Loucy (cell line): ENCODE measurements around the gene CH25H.

Source experiments
- H2AFZ ChIP-seq: fragments of 200-600 bp; sonication (generic); 2 replicates; pipeline ENCODE4 v1.6.0; 2016; ENCODE audit warnings: antibody characterized with exemption, mild to moderate bottlenecking, low read length, moderate library complexity
- H3F3A ChIP-seq: fragments of 200-600 bp; 2 replicates; pipeline ENCODE4 v1.6.0; 2016; ENCODE audit warnings: antibody characterized with exemption, low read depth, mild to moderate bottlenecking
- H3K27me3 ChIP-seq: fragments of 200-600 bp; sonication (generic); 2 replicates; pipeline ENCODE4 v1.6.1; 2014; ENCODE audit warnings: low read length, mild to moderate bottlenecking; ENCODE audit not compliant: insufficient read depth, poor library complexity, severe bottlenecking
- H3K36me3 ChIP-seq: fragments of 200-600 bp; sonication (generic); 2 replicates; pipeline ENCODE4 v1.6.1; 2016; ENCODE audit warnings: low read length; ENCODE audit not compliant: insufficient read depth
- H3K4me1 ChIP-seq: fragments of 200-600 bp; sonication (generic); 2 replicates; pipeline ENCODE4 v1.5.1; 2014; ENCODE audit warnings: low read length, mild to moderate bottlenecking; ENCODE audit not compliant: insufficient read depth, poor library complexity, severe bottlenecking
- H3K4me2 ChIP-seq: fragments of 200-600 bp; sonication (generic); 2 replicates; pipeline ENCODE4 v1.6.0; 2014; ENCODE audit warnings: antibody characterized with exemption, low read length, low read depth, mild to moderate bottlenecking; ENCODE audit not compliant: poor library complexity, severe bottlenecking
- H3K4me3 ChIP-seq: fragments of 200-600 bp; sonication (generic); 2 replicates; pipeline ENCODE4 v1.5.1; 2014; ENCODE audit warnings: low read length, mild to moderate bottlenecking, mixed read lengths; ENCODE audit not compliant: poor library complexity, severe bottlenecking
- H3K79me2 ChIP-seq: fragments of 200-600 bp; sonication (generic); 2 replicates; pipeline ENCODE4 v1.6.1; 2014; ENCODE audit warnings: low read length; ENCODE audit not compliant: insufficient read depth
- H3K9ac ChIP-seq: fragments of 200-600 bp; sonication (generic); 2 replicates; pipeline ENCODE4 v1.6.0; 2014; ENCODE audit warnings: mild to moderate bottlenecking, low read depth, low read length, moderate library complexity; ENCODE audit not compliant: poor library complexity, severe bottlenecking
- H3K9me2 ChIP-seq: fragments of 200-600 bp; sonication (generic); replicated peaks from 2 replicates; pipeline ENCODE4 v1.6.1; 2016; ENCODE audit warnings: low read depth, low read length, mixed read lengths
- H3K9me3 ChIP-seq: fragments of 200-600 bp; sonication (generic); 2 replicates; pipeline ENCODE4 v1.6.1; 2014; ENCODE audit warnings: mild to moderate bottlenecking, antibody characterized with exemption, low read length, low read depth; ENCODE audit not compliant: insufficient read depth
- H4K20me1 ChIP-seq: fragments of 200-600 bp; sonication (generic); 2 replicates; pipeline ENCODE4 v1.6.0; 2014; ENCODE audit warnings: antibody characterized with exemption, low read length, mild to moderate bottlenecking; ENCODE audit not compliant: insufficient read depth, poor library complexity, severe bottlenecking
- CTCF ChIP-seq: fragments of 200-600 bp; sonication (generic); conservative IDR thresholded peaks from 2 replicates; pipeline ENCODE4 v1.5.1; 2014; ENCODE audit warnings: mild to moderate bottlenecking, antibody characterized with exemption, low read length
- EZH2phosphoT487 ChIP-seq: fragments of 200-600 bp; IDR thresholded peaks from 2 replicates; pipeline ENCODE4 v1.6.1; 2018; ENCODE audit warnings: antibody characterized with exemption, mild to moderate bottlenecking, moderate library complexity, borderline replicate concordance

The CH25H gene

GRCh38 chr10:89182894-89183293 lies 24.2 kb downstream of the CH25H start:
- Histone ChIP-seq H3K79me2 (no peaks in the 10 kb centered on the region), H3K9me2 (no peaks in the 10 kb centered on the region), H3K9ac (no peak overlapping the region), H2AFZ (no peak overlapping the region), H3K4me1 (no peaks in the 10 kb centered on the region), H3K36me3 (no peaks in the 10 kb centered on the region), H3K4me2 (no peak overlapping the region), H4K20me1 (no peaks in the 10 kb centered on the region), H3K27me3 (no peaks in the 10 kb centered on the region), H3K4me3 (no peak overlapping the region), H3K9me3 (no peaks in the 10 kb centered on the region), H3F3A (no peaks in the 10 kb centered on the region)
- TF ChIP-seq CTCF: no peak
- TF ChIP-seq EZH2phosphoT487: no peak

- no peaks in the 10 kb centered on the region for H3K9me3 ChIP-seq
- H3K9me2 ChIP-seq: no peaks in the 10 kb centered on the region
- no peak overlapping the region for H3K9ac ChIP-seq
- H4K20me1 ChIP-seq: no peaks in the 10 kb centered on the region
- H3K4me3 ChIP-seq: no peak overlapping the region
- no peaks in the 10 kb centered on the region for H3K4me1 ChIP-seq
- TF ChIP-seq EZH2phosphoT487: no peak
- no peak for TF ChIP-seq CTCF
- no peaks in the 10 kb centered on the region for H3F3A ChIP-seq
- H3K36me3 ChIP-seq: no peaks in the 10 kb centered on the region
- no peak overlapping the region for H3K4me2 ChIP-seq
- H3K79me2 ChIP-seq: no peaks in the 10 kb centered on the region
- no peak overlapping the region for H2AFZ ChIP-seq
- no peaks in the 10 kb centered on the region for H3K27me3 ChIP-seq
Measured at GRCh38 chr10:89175816-89176215, 31.3 kb downstream of the CH25H start.

- no peaks in the 10 kb centered on the region for H3K4me1 ChIP-seq
- no peaks in the 10 kb centered on the region for H4K20me1 ChIP-seq
- no peaks in the 10 kb centered on the region for H3K79me2 ChIP-seq
- no peaks in the 10 kb centered on the region for H3K9me3 ChIP-seq
- no peaks in the 10 kb centered on the region for H3K27me3 ChIP-seq
- no peaks in the 10 kb centered on the region for H3F3A ChIP-seq
- TF ChIP-seq EZH2phosphoT487 (no peak), CTCF (no peak)
- H2AFZ ChIP-seq: peak overlapping the region; percentile 75
- H3K4me3 ChIP-seq: no peak overlapping the region
- peak overlapping the region; percentile 24 for H3K4me2 ChIP-seq
- no peaks in the 10 kb centered on the region for H3K9me2 ChIP-seq
- no peaks in the 10 kb centered on the region for H3K36me3 ChIP-seq
- H3K9ac ChIP-seq: no peak overlapping the region
Measured at GRCh38 chr10:89173075-89173474, 34.0 kb downstream of the CH25H start.
